HG03457 (cell line): ENCODE data around the gene ZNF200.
"Not testable (repeated sequence)": the region's sequence is repeated elsewhere in the genome, so short reads cannot be mapped to it uniquely, and the experiment has no call there.

ENCODE experiments used
- ATAC-seq: cut with Tn5 transposase; IDR thresholded peaks from one replicate; pipeline ENCODE4 v1.9.1; 2021; ENCODE audit warnings: moderate number of reproducible peaks; ENCODE audit not compliant: unreplicated experiment

The ZNF200 gene

GRCh38 chr16:3254309-3254708, 19.4 kb upstream of the ZNF200 start:
- ATAC-seq: no peak

GRCh38 chr16:3252967-3253366, 18.0 kb upstream of the ZNF200 start:
- ATAC-seq: no peak

- no peak for ATAC-seq
Measured at GRCh38 chr16:3249451-3249850, 14.5 kb upstream of the ZNF200 start.

- no peak for ATAC-seq
Measured at GRCh38 chr16:3249020-3249419, 14.1 kb upstream of the ZNF200 start.

- ATAC-seq: no peak
Measured at GRCh38 chr16:3248596-3248995, 13.6 kb upstream of the ZNF200 start.

- ATAC-seq: no peak
Measured at GRCh38 chr16:3246876-3247275, 11.9 kb upstream of the ZNF200 start.

- no peak for ATAC-seq
Measured at GRCh38 chr16:3246002-3246401, 11.0 kb upstream of the ZNF200 start.

GRCh38 chr16:3243882-3244281, 8.9 kb upstream of the ZNF200 start:
- ATAC-seq: no peak

GRCh38 chr16:3242709-3243108, 7.8 kb upstream of the ZNF200 start:
- no peak for ATAC-seq

GRCh38 chr16:3241761-3242160, 6.8 kb upstream of the ZNF200 start:
- no peak for ATAC-seq

- ATAC-seq: no peak
Measured at GRCh38 chr16:3235856-3236669, 1.1 kb upstream of the ZNF200 start.

- no peak for ATAC-seq
Measured at GRCh38 chr16:3234543-3234856, 458 bp downstream of the ZNF200 start.

GRCh38 chr16:3223913-3224515, 10.9 kb downstream of the ZNF200 start:
- no peak for ATAC-seq

- ATAC-seq: no peak
Measured at GRCh38 chr16:3220839-3221238, 14.1 kb downstream of the ZNF200 start.

- no peak for ATAC-seq
Measured at GRCh38 chr16:3216263-3216640, 18.7 kb downstream of the ZNF200 start.

GRCh38 chr16:3215601-3216262, 19.2 kb downstream of the ZNF200 start:
- no peak for ATAC-seq

- ATAC-seq: no peak
Measured at GRCh38 chr16:3214904-3215600, 19.9 kb downstream of the ZNF200 start.

- no peak for ATAC-seq
Measured at GRCh38 chr16:3212567-3212966, 22.4 kb downstream of the ZNF200 start.

- ATAC-seq: no peak
Measured at GRCh38 chr16:3212006-3212405, 23.0 kb downstream of the ZNF200 start.

GRCh38 chr16:3207086-3207953, 27.6 kb downstream of the ZNF200 start:
- no peak for ATAC-seq

- not testable (repeated sequence) for ATAC-seq
Measured at GRCh38 chr16:3205939-3206338, 29.0 kb downstream of the ZNF200 start.
